HepG2 (cell line): ENCODE measurements around the gene CLTCL1. TPM values are rescaled to one million over a fixed set of nuclear protein-coding genes. Genes with fewer than 3 reads are reported as not detected.

Experiments
- ARNT ChIP-seq: fragments of 450-650 bp; IDR thresholded peaks from 2 replicates; pipeline ENCODE4 v1.6.1; 2017
- ATM ChIP-seq: fragments of 450-650 bp; IDR thresholded peaks from 2 replicates; pipeline ENCODE4 v1.7.1; 2017; ENCODE audit warnings: mild to moderate bottlenecking, borderline replicate concordance
- CEBPG ChIP-seq: IDR thresholded peaks from 2 replicates; pipeline ENCODE4 v1.6.1; 2016
- ETS1 ChIP-seq: sonication (generic); formaldehyde crosslinking; IDR thresholded peaks from 2 replicates; pipeline ENCODE4 v1.4.0; 2020; ENCODE audit warnings: missing genetic modification reagents
- NFE2 ChIP-seq: sonication (generic); formaldehyde crosslinking; IDR thresholded peaks from 2 replicates; pipeline ENCODE4 v1.4.0; 2020; ENCODE audit warnings: missing genetic modification reagents
- PAXIP1 ChIP-seq: sonication (generic); formaldehyde crosslinking; conservative IDR thresholded peaks from 2 replicates; pipeline ENCODE4 v1.4.0; 2020; ENCODE audit warnings: mild to moderate bottlenecking, missing genetic modification reagents, moderate library complexity
- PHB2 ChIP-seq: fragments of 450-650 bp; IDR thresholded peaks from 2 replicates; pipeline ENCODE4 v1.6.1; 2018; ENCODE audit not compliant: partially characterized antibody
- PLRG1 ChIP-seq: fragments of 450-650 bp; conservative IDR thresholded peaks from 2 replicates; pipeline ENCODE4 v1.6.1; 2016
- RCOR2 ChIP-seq: IDR thresholded peaks from 2 replicates; pipeline ENCODE4 v1.6.1; 2016; ENCODE audit warnings: missing biosample characterization, missing genetic modification reagents
- YEATS2 ChIP-seq: sonication (generic); formaldehyde crosslinking; IDR thresholded peaks from 2 replicates; pipeline ENCODE4 v1.4.0; 2020; ENCODE audit warnings: missing genetic modification reagents, borderline replicate concordance
- ZFP90 ChIP-seq: sonication (generic); formaldehyde crosslinking; IDR thresholded peaks from 2 replicates; pipeline ENCODE4 v1.8.0; 2022; ENCODE audit warnings: missing genetic modification reagents, mild to moderate bottlenecking, inconsistent platforms, borderline replicate concordance
- ZNF235 ChIP-seq: sonication (generic); formaldehyde crosslinking; IDR thresholded peaks from 2 replicates; pipeline ENCODE4 v1.8.1; 2023; ENCODE audit warnings: mild to moderate bottlenecking, missing genetic modification reagents, borderline replicate concordance
- ZNF263 ChIP-seq: sonication (generic); formaldehyde crosslinking; IDR thresholded peaks from 2 replicates; pipeline ENCODE4 v1.4.0; 2020; ENCODE audit warnings: missing genetic modification reagents
- ZNF605 ChIP-seq: sonication (generic); formaldehyde crosslinking; IDR thresholded peaks from 2 replicates; pipeline ENCODE4 v1.8.0; 2022; ENCODE audit warnings: mild to moderate bottlenecking, missing genetic modification reagents
- ZNF616 ChIP-seq: sonication (generic); formaldehyde crosslinking; IDR thresholded peaks from 2 replicates; pipeline ENCODE4 v1.5.0; 2020; ENCODE audit warnings: low read depth, mild to moderate bottlenecking, missing genetic modification reagents
- ZNF7 ChIP-seq: IDR thresholded peaks from 2 replicates; pipeline ENCODE4 v1.6.1; 2016; ENCODE audit warnings: missing biosample characterization, missing genetic modification reagents
- ZSCAN21 ChIP-seq: sonication (generic); formaldehyde crosslinking; IDR thresholded peaks from 2 replicates; pipeline ENCODE4 v1.8.0; 2022; ENCODE audit warnings: mild to moderate bottlenecking, missing genetic modification reagents, moderate library complexity, borderline replicate concordance
- polyA plus RNA-seq, 8 experiments: library from polyadenylated mRNA; depleted of rRNA in 3 of 8; stranded (reverse) in 7 of 8; unstranded in 1 of 8; fragments of >200 nt; fragmentation: Illumina TruSeq in 4 of 8; extraction: Trizol in 4 of 8; gene quantifications; 2 replicates each; pipeline versions ENCODE4 v1.2.1 to v1.2.3, GENCODE V29; 2011 to 2016; ENCODE audit warnings: low read depth in 4 of 8, missing spikeins in 1 of 8, mixed read lengths in 1 of 8; ENCODE audit not compliant: insufficient read depth in 1 of 8
- total RNA-seq, 5 experiments: library from RNA; depleted of rRNA; stranded (reverse); fragments of >200 nt; fragmentation: Illumina TruSeq; extraction: Trizol; gene quantifications; 2 replicates each; pipeline ENCODE4 v1.2.3, GENCODE V29; 2016; ENCODE audit warnings: low read depth in 1 of 5
- TF ChIP-seq, protein P1 (sequence below): sonication (generic); formaldehyde crosslinking; IDR thresholded peaks from 2 replicates; pipeline ENCODE4 v1.4.0; 2020; ENCODE audit warnings: mild to moderate bottlenecking, missing genetic modification reagents
- TF ChIP-seq, protein P2 (sequence below): sonication (generic); formaldehyde crosslinking; IDR thresholded peaks from 2 replicates; pipeline ENCODE4 v1.4.0; 2020; ENCODE audit warnings: mild to moderate bottlenecking, missing genetic modification reagents
- TF ChIP-seq, protein P3 (sequence below): sonication (generic); formaldehyde crosslinking; IDR thresholded peaks from 2 replicates; pipeline ENCODE4 v1.4.0; 2020; ENCODE audit warnings: mild to moderate bottlenecking, missing genetic modification reagents, borderline replicate concordance

The CLTCL1 gene
- total and polyA plus RNA-seq, 2 of the 13 experiments (the other 11 are each of a cell fraction or from before 2014, with no cell fraction given): 8.1 to 10.9 TPM

GRCh38 chr22:19143967-19144400 lies 147.5 kb downstream of the CLTCL1 start (continued):
- TF ChIP-seq, protein P1, sequence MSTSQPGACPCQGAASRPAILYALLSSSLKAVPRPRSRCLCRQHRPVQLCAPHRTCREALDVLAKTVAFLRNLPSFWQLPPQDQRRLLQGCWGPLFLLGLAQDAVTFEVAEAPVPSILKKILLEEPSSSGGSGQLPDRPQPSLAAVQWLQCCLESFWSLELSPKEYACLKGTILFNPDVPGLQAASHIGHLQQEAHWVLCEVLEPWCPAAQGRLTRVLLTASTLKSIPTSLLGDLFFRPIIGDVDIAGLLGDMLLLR: 0 out of 2 replicates have a peak, but pooled peaks have one; percentile 26
- TF ChIP-seq ZNF616 (CRISPR knock-in tag): no peak
- TF ChIP-seq ETS1 (CRISPR knock-in tag): no peak
- TF ChIP-seq ZNF235: no peak
- no peak for TF ChIP-seq ATM
- TF ChIP-seq NFE2: no peak
- TF ChIP-seq, protein P2, sequence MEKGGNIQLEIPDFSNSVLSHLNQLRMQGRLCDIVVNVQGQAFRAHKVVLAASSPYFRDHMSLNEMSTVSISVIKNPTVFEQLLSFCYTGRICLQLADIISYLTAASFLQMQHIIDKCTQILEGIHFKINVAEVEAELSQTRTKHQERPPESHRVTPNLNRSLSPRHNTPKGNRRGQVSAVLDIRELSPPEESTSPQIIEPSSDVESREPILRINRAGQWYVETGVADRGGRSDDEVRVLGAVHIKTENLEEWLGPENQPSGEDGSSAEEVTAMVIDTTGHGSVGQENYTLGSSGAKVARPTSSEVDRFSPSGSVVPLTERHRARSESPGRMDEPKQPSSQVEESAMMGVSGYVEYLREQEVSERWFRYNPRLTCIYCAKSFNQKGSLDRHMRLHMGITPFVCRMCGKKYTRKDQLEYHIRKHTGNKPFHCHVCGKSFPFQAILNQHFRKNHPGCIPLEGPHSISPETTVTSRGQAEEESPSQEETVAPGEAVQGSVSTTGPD (CRISPR knock-in tag): no peak
- TF ChIP-seq PHB2: no peak
- TF ChIP-seq YEATS2 (CRISPR knock-in tag): no peak
- TF ChIP-seq RCOR2 (CRISPR knock-in tag): no peak
- TF ChIP-seq ZNF263 (CRISPR knock-in tag): no peak
- TF ChIP-seq ZNF7: no peak
- no peak for TF ChIP-seq ARNT
- TF ChIP-seq ZSCAN21 (CRISPR knock-in tag): no peak
- TF ChIP-seq PAXIP1 (CRISPR knock-in tag): no peak
- TF ChIP-seq ZNF605 (CRISPR knock-in tag): 0 out of 2 replicates have a peak, but pooled peaks have one; percentile 4
- no peak for TF ChIP-seq PLRG1
- peak; percentile 8; the same call in 1 of the 2 replicates for TF ChIP-seq ZFP90 (CRISPR knock-in tag)
- TF ChIP-seq, protein P3, sequence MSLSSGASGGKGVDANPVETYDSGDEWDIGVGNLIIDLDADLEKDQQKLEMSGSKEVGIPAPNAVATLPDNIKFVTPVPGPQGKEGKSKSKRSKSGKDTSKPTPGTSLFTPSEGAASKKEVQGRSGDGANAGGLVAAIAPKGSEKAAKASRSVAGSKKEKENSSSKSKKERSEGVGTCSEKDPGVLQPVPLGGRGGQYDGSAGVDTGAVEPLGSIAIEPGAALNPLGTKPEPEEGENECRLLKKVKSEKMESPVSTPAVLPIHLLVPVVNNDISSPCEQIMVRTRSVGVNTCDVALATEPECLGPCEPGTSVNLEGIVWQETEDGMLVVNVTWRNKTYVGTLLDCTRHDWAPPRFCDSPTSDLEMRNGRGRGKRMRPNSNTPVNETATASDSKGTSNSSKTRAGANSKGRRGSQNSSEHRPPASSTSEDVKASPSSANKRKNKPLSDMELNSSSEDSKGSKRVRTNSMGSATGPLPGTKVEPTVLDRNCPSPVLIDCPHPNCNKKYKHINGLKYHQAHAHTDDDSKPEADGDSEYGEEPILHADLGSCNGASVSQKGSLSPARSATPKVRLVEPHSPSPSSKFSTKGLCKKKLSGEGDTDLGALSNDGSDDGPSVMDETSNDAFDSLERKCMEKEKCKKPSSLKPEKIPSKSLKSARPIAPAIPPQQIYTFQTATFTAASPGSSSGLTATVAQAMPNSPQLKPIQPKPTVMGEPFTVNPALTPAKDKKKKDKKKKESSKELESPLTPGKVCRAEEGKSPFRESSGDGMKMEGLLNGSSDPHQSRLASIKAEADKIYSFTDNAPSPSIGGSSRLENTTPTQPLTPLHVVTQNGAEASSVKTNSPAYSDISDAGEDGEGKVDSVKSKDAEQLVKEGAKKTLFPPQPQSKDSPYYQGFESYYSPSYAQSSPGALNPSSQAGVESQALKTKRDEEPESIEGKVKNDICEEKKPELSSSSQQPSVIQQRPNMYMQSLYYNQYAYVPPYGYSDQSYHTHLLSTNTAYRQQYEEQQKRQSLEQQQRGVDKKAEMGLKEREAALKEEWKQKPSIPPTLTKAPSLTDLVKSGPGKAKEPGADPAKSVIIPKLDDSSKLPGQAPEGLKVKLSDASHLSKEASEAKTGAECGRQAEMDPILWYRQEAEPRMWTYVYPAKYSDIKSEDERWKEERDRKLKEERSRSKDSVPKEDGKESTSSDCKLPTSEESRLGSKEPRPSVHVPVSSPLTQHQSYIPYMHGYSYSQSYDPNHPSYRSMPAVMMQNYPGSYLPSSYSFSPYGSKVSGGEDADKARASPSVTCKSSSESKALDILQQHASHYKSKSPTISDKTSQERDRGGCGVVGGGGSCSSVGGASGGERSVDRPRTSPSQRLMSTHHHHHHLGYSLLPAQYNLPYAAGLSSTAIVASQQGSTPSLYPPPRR (CRISPR knock-in tag): no peak
- TF ChIP-seq CEBPG (CRISPR knock-in tag): no peak
